Parathyroid adenoma (tissue), 2 donors: ENCODE data around the gene IGFALS.

Source experiments
- H2AFZ ChIP-seq: fragments of 300-600 bp; sonication (generic); one replicate; pipeline ENCODE4 v1.7.0; 2017; ENCODE audit warnings: antibody characterized with exemption, mild to moderate bottlenecking
- H3K27ac ChIP-seq: fragments of 300-600 bp; sonication (generic); one replicate; pipeline ENCODE4 v1.7.0; 2017
- H3K27me3 ChIP-seq: fragments of 300-600 bp; sonication (generic); one replicate; pipeline ENCODE4 v1.7.0; 2017; ENCODE audit warnings: low read length; ENCODE audit not compliant: control insufficient read depth, insufficient read depth
- H3K36me3 ChIP-seq: fragments of 300-600 bp; sonication (generic); one replicate; pipeline ENCODE4 v1.7.0; 2017; ENCODE audit warnings: low read length; ENCODE audit not compliant: control insufficient read depth, insufficient read depth
- H3K4me1 ChIP-seq: fragments of 300-600 bp; sonication (generic); one replicate; pipeline ENCODE4 v1.7.0; 2017; ENCODE audit warnings: control low read depth
- H3K4me2 ChIP-seq: fragments of 300-600 bp; sonication (generic); one replicate; pipeline ENCODE4 v1.7.0; 2017; ENCODE audit warnings: low read length
- H3K4me3 ChIP-seq: fragments of 300-600 bp; sonication (generic); one replicate; pipeline ENCODE4 v1.7.0; 2017; ENCODE audit warnings: low read depth, low read length
- H3K79me2 ChIP-seq: fragments of 300-600 bp; sonication (generic); one replicate; pipeline ENCODE4 v1.7.0; 2017; ENCODE audit warnings: control low read depth
- H3K9ac ChIP-seq: fragments of 300-600 bp; sonication (generic); one replicate; pipeline ENCODE4 v1.7.0; 2017; ENCODE audit warnings: mild to moderate bottlenecking
- H3K9me3 ChIP-seq: fragments of 300-600 bp; sonication (generic); one replicate; pipeline ENCODE4 v1.7.0; 2017; ENCODE audit warnings: low read length; ENCODE audit not compliant: control insufficient read depth
- CTCF ChIP-seq: fragments of 300-600 bp; sonication (generic); IDR thresholded peaks from one replicate; pipeline ENCODE4 v1.7.0; 2017; ENCODE audit warnings: antibody characterized with exemption, mild to moderate bottlenecking
- donor health status: primary hyperparathyroidism.

Gene IGFALS

GRCh38 chr16:1770328-1771187 is 22.9 kb downstream of the IGFALS start:
- no peaks in the 10 kb centered on the region for H3K27me3 ChIP-seq
- peaks cover 5% of the 10 kb centered on the region for H3K79me2 ChIP-seq
- H3K36me3 ChIP-seq = no peaks in the 10 kb centered on the region
- H3K4me1 ChIP-seq = peaks cover 2% of the 10 kb centered on the region
- no peaks in the 10 kb centered on the region for H3K9me3 ChIP-seq
- H3K9ac ChIP-seq = no peak overlapping the region
- no peak overlapping the region for H3K27ac ChIP-seq
- H3K4me2 ChIP-seq = peak overlapping the region; percentile 76
- TF ChIP-seq CTCF = no peak
- peak overlapping the region; percentile 68 for H2AFZ ChIP-seq
- H3K4me3 ChIP-seq = peak overlapping the region; percentile 48

DNA sequence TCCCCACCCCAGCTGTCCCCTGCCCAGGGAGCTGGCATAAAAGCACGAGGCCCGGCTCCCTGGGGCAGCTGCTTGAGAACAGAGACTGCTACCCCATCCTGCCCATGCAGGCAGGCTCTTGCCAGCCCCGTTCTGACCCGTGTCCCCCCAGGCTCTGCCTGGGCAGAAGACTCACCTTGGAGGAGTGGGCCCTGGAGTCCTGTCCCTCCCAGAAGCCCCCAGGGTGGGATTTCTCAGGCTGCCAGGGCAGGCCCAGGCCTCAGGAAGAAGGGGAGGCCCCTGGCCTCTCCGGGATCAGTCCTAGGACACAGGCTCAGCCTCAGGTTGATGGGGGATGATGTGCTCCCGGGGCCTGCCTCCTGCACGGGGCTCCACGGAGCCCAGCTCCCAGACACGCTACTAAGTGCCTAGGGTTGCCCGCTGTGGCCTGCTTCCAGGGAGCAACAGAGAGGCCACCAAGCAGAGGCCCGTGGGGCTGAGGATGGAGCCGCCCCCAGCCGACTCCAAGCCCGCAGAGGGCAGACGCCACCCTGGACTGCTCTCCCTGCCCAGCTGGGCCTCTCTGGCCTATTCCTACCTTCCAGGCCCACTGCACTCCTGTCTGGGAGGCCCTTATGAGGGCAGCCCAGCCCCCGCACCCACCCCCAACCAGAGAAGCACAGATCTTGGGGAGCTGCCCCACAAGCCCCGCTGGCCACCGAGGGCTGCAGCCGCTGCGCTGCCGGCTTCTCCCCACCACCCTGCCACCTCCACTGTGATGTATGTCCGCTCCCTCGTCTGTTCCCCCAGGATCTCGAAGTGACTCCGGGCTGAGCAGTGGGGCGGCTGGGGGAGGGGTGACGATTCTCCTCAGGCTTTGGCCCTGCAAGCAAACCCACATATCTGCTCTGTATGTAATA is 23.9 kb downstream of the IGFALS start:
- Histone ChIP-seq H3K9me3 (no peaks in the 10 kb centered on the region), H3K4me1 (peaks cover 2% of the 10 kb centered on the region), H3K27me3 (no peaks in the 10 kb centered on the region), H2AFZ (no peak overlapping the region), H3K9ac (no peak overlapping the region), H3K4me3 (no peak overlapping the region), H3K4me2 (no peak overlapping the region), H3K79me2 (peaks cover 2% of the 10 kb centered on the region), H3K36me3 (no peaks in the 10 kb centered on the region), H3K27ac (no peak overlapping the region)
- no peak for TF ChIP-seq CTCF

- Histone ChIP-seq H3K36me3 (no peaks in the 10 kb centered on the region), H2AFZ (no peak overlapping the region)
These were observed 24.6 kb downstream of the IGFALS start for GRCh38 chr16:1768767-1769401.

More at GRCh38 chr16:1768767-1769401, 24.6 kb downstream of the IGFALS start:
- H3K4me3 ChIP-seq = no peak overlapping the region
- no peaks in the 10 kb centered on the region for H3K79me2 ChIP-seq
- no peak for TF ChIP-seq CTCF
- peaks cover 2% of the 10 kb centered on the region for H3K4me1 ChIP-seq
- no peaks in the 10 kb centered on the region for H3K9me3 ChIP-seq
- no peak overlapping the region for H3K9ac ChIP-seq
- H3K27ac ChIP-seq = no peak overlapping the region
- H3K4me2 ChIP-seq = no peak overlapping the region
- H3K27me3 ChIP-seq = no peaks in the 10 kb centered on the region
